Right lobe of liver (tissue), 4 donors: ENCODE data around the gene BEAN1.

ENCODE experiments used
- CTCF ChIP-seq, 4 donors: fragments of 200-600 bp in 3 of 4; fragments of 450-650 bp in 1 of 4; IDR thresholded peaks; one replicate each; pipeline versions ENCODE4 v1.5.1 to v1.8.0; 2016 to 2022; ENCODE audit warnings: antibody characterized with exemption in 4 of 4, mild to moderate bottlenecking in 2 of 4
- POLR2A ChIP-seq: fragments of 450-650 bp; IDR thresholded peaks from one replicate; pipeline ENCODE4 v1.6.1; 2017; ENCODE audit warnings: antibody characterized with exemption, mild to moderate bottlenecking
- donor health status: DM: no; HTN: no; CAD: no.
- donor health status: DM: no; HTN: no; CAD: no.
- donor health status: DM: no; HTN: yes; CAD: no.

GRCh38 chr16:66529475-66529874 is 102.4 kb downstream of the BEAN1 start:
- TF ChIP-seq POLR2A = no peak
- TF ChIP-seq CTCF (IDR thresholded peaks at IDR 0.05) = no peak
